Measurements from ENCODE around the gene PRRG4.
"Not testable (repeated sequence)": the region's sequence is repeated elsewhere in the genome, so short reads cannot be mapped to it uniquely, and the experiment has no call there.

The PRRG4 gene

GRCh38 chr11:32829680-32830412, at the start of gene PRRG4:
Gene PRRG4 (plus strand): TSS chr11:32829927. CDS start chr11:32830530, 603 bp downstream.
- peak; percentile 5 for DNase-seq

DNA sequence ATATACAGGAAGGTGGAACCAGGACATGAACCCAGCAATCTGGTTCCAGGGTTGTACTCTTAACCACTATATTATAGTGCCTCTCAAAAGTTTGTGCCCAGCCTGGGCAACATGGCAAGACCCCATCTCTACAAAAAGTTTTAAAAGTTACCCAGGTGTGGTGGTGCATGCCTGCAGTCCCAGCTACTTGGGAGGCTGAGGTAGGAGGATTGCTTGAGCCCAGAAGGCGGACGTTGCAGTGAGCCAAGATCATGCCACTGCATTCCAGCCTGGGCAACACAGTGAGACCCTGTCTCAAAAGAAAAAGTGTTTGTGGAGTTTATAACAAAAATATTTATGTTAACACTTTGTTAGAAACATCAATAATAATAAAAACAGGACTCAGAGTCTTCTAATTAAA, 48.9 kb upstream of the PRRG4 start:
- DNase-seq: not testable (repeated sequence)

DNA sequence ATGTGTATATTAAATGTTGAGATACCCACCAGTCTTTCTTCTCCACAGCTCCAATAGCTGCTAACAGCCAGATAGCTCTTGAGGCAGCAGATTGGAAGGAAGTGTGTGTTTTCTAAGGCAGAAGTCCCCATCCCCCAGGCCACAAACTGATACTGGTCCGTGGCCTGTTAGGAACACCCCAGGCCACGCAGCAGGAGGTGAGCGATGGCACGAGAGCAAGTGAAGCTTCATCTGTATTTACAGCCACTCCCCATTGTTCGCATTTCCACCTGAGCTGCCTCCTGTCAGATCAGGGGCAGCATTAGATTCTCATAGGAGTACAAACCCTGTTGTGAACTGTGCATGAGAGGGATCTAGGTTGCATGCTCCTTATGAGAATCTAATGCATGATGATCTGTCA, 48.0 kb upstream of the PRRG4 start:
- DNase-seq: no peak

DNA sequence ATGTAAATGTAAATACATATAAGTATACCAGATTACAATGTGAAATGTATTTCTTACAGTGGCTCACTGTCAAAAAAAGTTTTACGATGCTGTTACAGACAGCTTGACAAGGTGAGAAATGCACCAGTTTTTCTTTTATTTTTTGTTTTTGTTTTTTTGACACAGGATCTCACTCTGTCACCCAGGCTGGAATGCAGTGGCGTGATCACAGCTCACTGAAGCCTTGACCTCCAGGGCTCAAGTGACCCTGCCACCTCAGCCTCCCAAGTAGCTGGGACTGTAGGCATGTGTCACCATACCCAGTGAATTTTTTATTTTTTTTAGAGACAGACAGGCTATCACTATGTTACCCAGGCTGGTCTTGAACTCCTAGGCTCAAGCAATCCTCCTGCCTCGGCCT, 44.5 kb upstream of the PRRG4 start:
- DNase-seq: no peak

DNA sequence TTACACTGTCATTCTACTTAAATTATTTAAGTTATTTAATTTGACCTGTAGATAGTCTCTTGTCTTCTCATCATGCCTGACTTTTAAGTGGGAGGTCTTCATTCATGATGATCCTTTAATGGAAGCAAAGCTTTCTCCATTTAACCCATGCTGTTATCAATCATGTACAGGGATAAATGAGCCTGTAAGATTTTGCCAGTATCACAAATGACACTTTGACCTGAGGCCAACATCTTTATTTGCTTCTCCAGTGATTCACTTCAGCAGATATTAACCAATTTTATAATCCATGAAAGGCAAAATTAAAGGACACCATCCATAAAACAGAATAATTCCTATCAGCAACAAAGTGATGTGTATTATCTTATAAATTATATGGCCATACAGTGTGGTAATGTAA, 42.9 kb upstream of the PRRG4 start:
- DNase-seq: no peak

GRCh38 chr11:32790916-32791315, 38.8 kb upstream of the PRRG4 start:
- DNase-seq: no peak

- DNase-seq: no peak
These were observed 37.4 kb upstream of the PRRG4 start for GRCh38 chr11:32792111-32792947.

DNA sequence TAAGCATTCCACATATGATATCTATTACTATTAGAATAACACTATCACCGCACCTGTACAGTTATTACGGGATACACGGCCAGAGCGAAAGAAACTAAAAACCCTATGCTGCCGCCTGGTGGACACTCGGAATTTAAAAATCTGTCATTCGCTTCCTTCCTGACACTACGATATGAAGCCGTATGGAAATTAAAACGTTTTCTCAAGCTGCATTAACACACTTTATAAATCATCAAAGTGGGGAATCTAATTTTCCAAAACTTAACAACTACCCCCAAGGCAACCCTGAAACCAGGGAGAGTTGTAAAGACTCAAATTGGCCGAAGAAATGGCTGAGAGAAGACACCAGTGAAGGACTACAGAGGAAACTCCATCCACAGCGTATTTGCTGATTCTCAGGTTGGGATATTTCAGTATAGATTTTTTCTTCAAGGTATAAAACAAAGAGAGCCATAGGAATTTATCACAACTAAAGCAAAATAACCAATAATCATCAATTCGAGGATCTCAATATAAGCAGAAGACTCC, 36.7 kb upstream of the PRRG4 start:
- peak; percentile 40 for DNase-seq

DNA sequence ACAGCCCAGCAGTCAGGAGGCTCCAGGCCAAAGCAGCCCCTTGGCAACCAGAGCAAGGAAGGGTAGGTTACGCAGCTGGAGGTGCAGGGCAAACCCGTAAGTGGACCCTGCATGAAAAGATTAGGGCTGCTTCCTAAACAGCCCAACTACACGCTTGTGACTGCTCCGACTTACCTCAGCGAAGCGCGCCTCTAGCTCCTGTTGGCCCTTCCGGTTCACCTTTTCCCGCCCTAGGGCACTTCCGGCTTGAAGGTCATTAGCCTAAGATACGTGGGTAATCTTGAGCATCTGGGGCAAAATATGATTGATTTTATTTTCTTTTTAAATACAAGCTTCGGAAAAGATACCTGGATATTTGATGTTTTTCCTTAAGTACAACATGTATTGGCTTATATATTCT, 35.3 kb upstream of the PRRG4 start, which contains the start of gene CCDC73:
Gene CCDC73 (minus strand): TSS at position 224 of the 400 bp plus-strand sequence. CDS start 34,419 bp downstream, outside the sequence.
- DNase-seq: no peak

- no peak for DNase-seq
These were observed 33.3 kb upstream of the PRRG4 start for GRCh38 chr11:32796425-32796824.

DNA sequence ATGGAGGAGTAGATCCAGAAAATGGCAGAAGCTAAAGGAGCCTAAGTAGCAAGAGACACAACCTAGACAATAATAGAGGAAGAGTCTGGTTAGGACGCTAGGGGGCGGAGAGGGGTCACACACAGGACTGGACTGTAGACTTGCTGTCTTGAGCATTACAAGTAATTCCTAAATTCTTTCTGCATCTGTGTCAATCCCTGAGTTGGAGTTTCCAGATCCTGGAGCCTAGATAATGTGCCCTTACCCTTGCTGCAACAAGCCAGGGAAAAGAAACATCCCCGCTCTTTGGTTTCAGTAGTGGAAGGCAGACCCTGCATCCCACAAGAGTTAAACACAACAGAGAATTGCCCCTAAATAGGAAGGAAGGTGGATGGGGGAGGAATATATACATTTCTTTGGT, 20.4 kb upstream of the PRRG4 start:
- peak; percentile 69 for DNase-seq

GRCh38 chr11:32817181-32817851, 12.4 kb upstream of the PRRG4 start:
- peak; percentile 23 for DNase-seq

DNA sequence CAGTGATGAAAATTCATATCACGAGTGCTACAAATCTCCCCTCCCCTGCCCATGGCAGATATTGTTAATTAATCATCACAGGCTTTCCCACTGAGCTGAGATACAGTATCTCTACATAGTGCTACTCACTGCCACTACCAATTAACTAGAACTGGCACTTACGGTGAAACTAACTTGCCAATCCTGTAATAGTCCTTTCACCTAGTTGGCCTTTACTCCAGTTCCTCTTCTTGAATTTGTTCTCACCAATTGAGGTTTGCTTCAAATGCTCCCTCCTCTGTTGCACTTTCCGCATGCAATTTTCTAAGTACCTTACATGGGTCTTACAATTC, 11.9 kb upstream of the PRRG4 start:
- DNase-seq: no peak

GRCh38 chr11:32819187-32819586, 10.5 kb upstream of the PRRG4 start:
- no peak for DNase-seq

GRCh38 chr11:32820497-32820896, 9.2 kb upstream of the PRRG4 start:
- DNase-seq: no peak

DNA sequence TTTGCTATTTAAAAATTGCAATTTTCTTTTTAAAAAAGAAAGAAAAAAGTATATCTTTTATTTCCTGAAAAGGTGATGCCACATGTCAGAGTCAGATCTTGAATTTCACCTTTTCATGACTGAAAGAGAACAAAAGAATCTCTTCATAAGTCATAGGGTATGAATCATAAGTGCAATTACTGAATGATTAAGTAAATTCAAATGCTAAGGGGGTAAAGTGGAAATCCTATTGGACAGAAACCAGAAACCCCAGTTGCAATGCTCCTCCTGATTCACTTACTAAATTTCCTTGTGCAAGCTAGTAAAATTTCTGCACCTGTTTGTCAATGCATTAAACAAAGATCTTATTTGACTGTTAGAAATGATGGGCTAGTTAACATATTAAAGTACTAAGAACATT, 8.2 kb upstream of the PRRG4 start:
- peak; percentile 5 for DNase-seq

DNA sequence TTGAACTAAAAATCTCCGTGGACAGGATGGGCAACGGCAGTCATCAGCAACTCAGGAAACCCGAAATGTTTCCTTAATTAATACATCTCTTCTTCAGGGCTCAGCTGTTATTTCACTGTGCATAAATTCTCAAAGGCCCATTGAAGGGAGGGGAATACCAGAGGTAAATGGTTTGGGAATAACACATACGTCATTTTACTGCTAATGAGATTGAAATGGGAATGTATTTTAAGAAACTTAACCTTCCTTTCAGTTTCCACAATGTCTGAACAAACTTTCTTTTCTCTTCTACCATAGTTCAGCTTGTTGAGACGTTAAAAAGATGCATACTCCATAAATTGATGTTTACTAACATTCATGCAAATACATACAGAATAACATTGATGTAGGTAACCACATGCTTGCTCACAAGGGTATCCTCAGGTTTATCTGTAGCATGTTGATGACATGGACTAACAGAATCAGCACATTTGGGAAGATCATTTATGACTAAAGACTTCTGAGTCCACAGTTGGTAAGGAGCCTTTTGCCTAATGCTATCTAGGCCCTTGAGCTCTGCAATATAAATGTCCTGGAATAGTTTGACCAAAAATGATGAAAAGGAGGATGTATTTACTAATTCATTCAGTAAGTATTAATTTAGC, 7.7 kb upstream of the PRRG4 start:
- no peak for DNase-seq

DNA sequence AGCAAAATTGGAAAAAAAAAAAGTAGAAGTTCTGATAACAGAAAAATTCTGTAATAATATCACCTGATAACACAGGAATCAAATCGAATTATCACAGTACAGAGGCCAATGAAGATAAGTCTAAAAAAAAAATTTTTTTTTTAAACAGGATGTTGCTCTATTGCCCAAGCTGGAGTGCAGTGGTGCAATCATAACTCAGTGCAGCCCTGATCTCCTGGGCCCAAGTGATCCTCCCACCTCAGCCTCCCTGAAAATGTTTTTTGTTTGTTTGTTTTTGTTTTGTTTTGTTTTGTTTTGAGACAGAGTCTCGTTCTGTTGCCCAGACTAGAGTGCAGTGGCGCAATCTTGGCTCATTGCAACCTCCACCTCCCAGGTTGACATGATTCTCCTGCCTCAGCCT, 6.1 kb upstream of the PRRG4 start:
- not testable (repeated sequence) for DNase-seq

GRCh38 chr11:32826113-32826512, 3.6 kb upstream of the PRRG4 start:
- no peak for DNase-seq

GRCh38 chr11:32827276-32827675, 2.5 kb upstream of the PRRG4 start:
- DNase-seq: peak; percentile 3

DNA sequence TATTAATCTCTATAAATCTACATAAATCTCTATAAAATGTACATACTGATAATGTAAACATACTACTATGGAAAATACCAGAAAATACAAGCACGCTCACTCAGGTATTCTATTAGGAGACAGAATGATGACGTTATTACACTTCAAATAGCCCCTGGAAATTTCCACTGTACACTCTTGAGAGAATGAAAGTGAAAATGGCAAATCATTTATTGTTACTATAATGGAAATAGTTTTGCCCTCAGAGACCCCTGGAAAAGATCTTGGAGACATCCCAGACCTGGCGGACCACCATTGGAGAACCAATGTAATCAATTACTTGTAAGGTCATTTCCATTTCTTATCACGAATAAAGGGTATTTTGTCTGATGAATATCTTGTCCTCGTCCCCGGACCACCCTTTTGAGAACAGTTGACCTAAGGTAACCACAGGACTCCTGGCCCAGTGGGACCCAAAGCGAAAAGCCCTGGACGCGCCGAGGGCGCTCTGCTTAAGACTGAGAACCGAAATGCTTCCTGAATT, 509 bp upstream of the PRRG4 start:
- DNase-seq: no peak

GRCh38 chr11:32830413-32830738, 649 bp downstream of the PRRG4 start:
- DNase-seq: no peak

DNA sequence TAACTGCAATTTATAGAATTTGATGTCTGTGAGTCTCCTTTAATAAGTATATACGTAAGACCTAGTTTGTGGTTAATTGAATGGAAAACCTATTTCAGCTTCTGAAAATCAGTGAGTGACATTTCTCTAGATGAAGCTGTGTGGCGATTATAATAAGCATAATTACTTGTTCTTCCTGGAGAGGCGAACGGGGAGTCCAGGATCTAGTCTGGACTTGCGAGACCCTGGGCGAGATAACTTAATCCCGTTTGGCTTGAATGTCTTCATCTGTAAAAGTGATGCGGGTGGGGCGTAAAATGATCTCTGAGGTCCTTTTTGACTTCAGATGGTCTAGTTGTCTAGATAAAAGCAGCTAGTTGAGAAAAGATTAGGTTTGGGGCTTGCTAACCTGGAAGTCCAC, 1.1 kb downstream of the PRRG4 start:
- DNase-seq: no peak
